ENCODE data around the gene BICRA. TPM values are rescaled to one million over a fixed set of nuclear protein-coding genes. Genes with fewer than 3 reads are reported as not detected.

Gene BICRA
- total and polyA plus RNA-seq, 2 of the 4 experiments (the other 2 are of a cell fraction): 1.8 to 3.5 TPM

DNA sequence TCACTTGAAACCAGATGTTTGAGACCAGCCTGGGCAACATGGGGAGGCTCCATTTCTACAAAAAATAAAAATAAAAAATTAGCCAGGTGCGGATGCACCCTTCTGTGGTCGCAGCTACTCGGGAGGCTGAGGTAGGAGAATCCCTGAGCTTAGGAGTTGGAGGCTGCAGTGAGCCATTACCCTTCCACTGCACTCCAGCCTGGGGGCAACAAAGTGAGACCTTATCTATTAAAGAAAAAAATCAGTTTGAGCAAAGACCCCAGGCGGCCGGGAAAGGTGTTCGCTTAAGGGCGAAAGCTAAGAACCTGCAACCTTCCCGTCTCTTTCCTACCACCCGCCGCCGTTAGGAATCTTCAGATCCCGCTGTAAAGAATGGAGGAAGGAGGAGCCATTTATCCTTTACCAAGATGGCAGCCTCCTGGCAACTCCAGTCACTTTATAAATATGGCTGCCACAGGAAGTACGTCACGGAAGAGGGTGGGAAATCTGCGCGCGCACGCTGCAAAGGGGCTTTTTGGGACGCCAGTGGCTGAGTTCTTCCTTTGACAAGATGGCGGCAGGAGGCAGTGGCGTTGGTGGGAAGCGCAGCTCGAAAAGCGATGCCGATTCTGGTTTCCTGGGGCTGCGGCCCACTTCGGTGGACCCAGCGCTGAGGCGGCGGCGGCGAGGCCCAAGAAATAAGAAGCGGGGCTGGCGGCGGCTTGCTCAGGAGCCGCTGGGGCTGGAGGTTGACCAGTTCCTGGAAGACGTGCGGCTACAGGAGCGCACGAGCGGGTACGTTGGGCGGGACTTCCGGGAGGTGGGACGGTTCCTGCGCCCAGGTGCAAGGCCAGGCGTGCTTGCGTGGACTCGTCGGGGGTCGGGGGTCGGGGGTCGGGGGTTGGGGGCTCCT, 136.3 kb downstream of the BICRA start, which contains the start of gene NOP53:
Gene NOP53, plus strand, starts transcription at position 537 of the 892 bp plus-strand sequence. Its CDS starts 14 bp downstream, at position 551.
- Histone ChIP-seq H3K4me2 (ENCODE audit: low read depth, low read length) (peak within 1 kb of the TSS; percentile 72), H2AK5ac (ENCODE audit: low read depth, low read length) (peak within 1 kb of the TSS; percentile 48; the same call in 1 of the 2 replicates), H2BK15ac (ENCODE audit: low read depth, low read length) (0 out of 3 replicates have a peak within 1 kb of the TSS, but pooled peaks have one; percentile 19), H3K56ac (ENCODE audit: extremely low read depth, insufficient read depth, low read length) (peak within 1 kb of the TSS; percentile 5; the same call in 1 of the 2 replicates), H3K4me1 (ENCODE audit: control insufficient read depth, insufficient read depth, low read length) (peaks cover 9% of the 10 kb centered on the region), H4K91ac (ENCODE audit: insufficient read depth, low read depth, low read length) (peak within 1 kb of the TSS; percentile 36; the same call in 1 of the 2 replicates), H3K14ac (replicated peaks; ENCODE audit: low read depth, low read length) (peak within 1 kb of the TSS; percentile 73), H3K27ac (ENCODE audit: insufficient read depth, low read length) (peak within 1 kb of the TSS; percentile 89), H2BK5ac (ENCODE audit: low read depth, low read length, poor library complexity, severe bottlenecking) (peak within 1 kb of the TSS; percentile 82), H4K20me1 (ENCODE audit: insufficient read depth, low read length) (peaks cover 21% of the 10 kb centered on the region), H2BK120ac (ENCODE audit: low read depth, low read length) (peak within 1 kb of the TSS; percentile 45; the same call in 1 of the 2 replicates), H3K9me1 (ENCODE audit: insufficient read depth, low read length) (no peaks in the 10 kb centered on the region), H2AK9ac (replicated peaks; ENCODE audit: low read depth, low read length, poor library complexity) (peak within 1 kb of the TSS; percentile 88), H3K36me3 (ENCODE audit: control insufficient read depth, insufficient read depth, low read length) (peaks cover 41% of the 10 kb centered on the region), H2AFZ (replicated peaks; ENCODE audit: low read length, poor library complexity) (peak within 1 kb of the TSS; percentile 89), H3K18ac (ENCODE audit: low read depth, low read length) (peak within 1 kb of the TSS; percentile 14; the same call in 1 of the 2 replicates), H3K4ac (ENCODE audit: low read depth, low read length) (peak within 1 kb of the TSS; percentile 66), H3K4me3 (ENCODE audit: insufficient read depth, low read depth, low read length) (peak within 1 kb of the TSS; percentile 72), H2BK20ac (ENCODE audit: low read depth, low read length) (no peak within 1 kb of the TSS), H4K5ac (ENCODE audit: low read depth, low read length) (peak within 1 kb of the TSS; percentile 59; the same call in 1 of the 2 replicates), H3K79me1 (ENCODE audit: low read depth in 1 of 2, low read length in 2 of 2) (peaks cover 30 to 66% of the 10 kb centered on the region in 2 experiments), H3K27me3 (ENCODE audit: control insufficient read depth, insufficient read depth, low read length) (no peaks in the 10 kb centered on the region), H3K9ac (ENCODE audit: low read depth, low read length) (peak within 1 kb of the TSS; percentile 54), H3K9me3 (ENCODE audit: control insufficient read depth, insufficient read depth, low read length) (no peaks in the 10 kb centered on the region), H4K8ac (ENCODE audit: low read depth in 2 of 2, low read length in 2 of 2) (peak within 1 kb of the TSS; percentile 38 to 90; a peak in 3 of 4 replicates), H3K23ac (ENCODE audit: low read depth, low read length) (no peak within 1 kb of the TSS)
- POLR2A ChIA-PET (ENCODE audit: unreplicated experiment): interaction anchor here (0.6 to 1.1 kb wide), 3 partner anchors 11 to 630 kb away, joined by 3 to 4 read pairs (median 4); no protein-coding TSS in a partner anchor
- in situ Hi-C loops (cut with MboI; ENCODE audit: low sequenced_read_pairs): loop anchor here (5.0 kb wide), 1 partner anchor 33 kb away; the partner anchor contains the start of gene EHD2
- ATAC-seq (ENCODE audit: low read depth): peak; percentile 46
- DNase-seq: peak; percentile 96
- 0% methylated on average over 21 of the region's 53 CpGs; no CpG with 5 or more reads in 1 of the 2 experiments for WGBS, 2 experiments (ENCODE audit: extremely low coverage in 2 of 2, insufficient read length in 1 of 2)
- CTCF ChIA-PET: interaction anchor here (0.6 kb wide), 1 partner anchor 21 kb away, joined by 3 read pairs; no protein-coding TSS in a partner anchor
- intact Hi-C loops (cut with micrococcal nuclease): loop anchor here (1.0 kb wide), 1 partner anchor 81 kb away; no protein-coding TSS in a partner anchor
- no TSS peak for BruUV-seq (replicated peaks)
- dilution Hi-C loops (cut with HindIII; ENCODE audit: low sequenced_read_pairs, unreplicated experiment): no loop called here
- TF ChIP-seq, protein P1, sequence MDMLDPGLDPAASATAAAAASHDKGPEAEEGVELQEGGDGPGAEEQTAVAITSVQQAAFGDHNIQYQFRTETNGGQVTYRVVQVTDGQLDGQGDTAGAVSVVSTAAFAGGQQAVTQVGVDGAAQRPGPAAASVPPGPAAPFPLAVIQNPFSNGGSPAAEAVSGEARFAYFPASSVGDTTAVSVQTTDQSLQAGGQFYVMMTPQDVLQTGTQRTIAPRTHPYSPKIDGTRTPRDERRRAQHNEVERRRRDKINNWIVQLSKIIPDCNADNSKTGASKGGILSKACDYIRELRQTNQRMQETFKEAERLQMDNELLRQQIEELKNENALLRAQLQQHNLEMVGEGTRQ (IDR thresholded peaks at IDR 0.05; ENCODE audit: low read depth, low read length): no peak
- peak; percentile 14; the same call in 1 of the 2 replicates for TF ChIP-seq MAZ (IDR thresholded peaks at IDR 0.05; ENCODE audit: borderline replicate concordance, low read depth, low read length)
- TF ChIP-seq CEBPB (IDR thresholded peaks at IDR 0.05; ENCODE audit: low read depth, low read length): no peak
- TF ChIP-seq POLR2A (IDR thresholded peaks at IDR 0.05; ENCODE audit: low read depth, low read length): peak; percentile 90
- no peak for TF ChIP-seq NFE2L2 (IDR thresholded peaks at IDR 0.05; ENCODE audit: low read depth, low read length)
- no peak for TF ChIP-seq SMC3 (IDR thresholded peaks at IDR 0.05; ENCODE audit: low read depth, low read length)
- no peak for TF ChIP-seq FOS (IDR thresholded peaks at IDR 0.05; ENCODE audit: low read depth, low read length)
- TF ChIP-seq MXI1 (IDR thresholded peaks at IDR 0.05; ENCODE audit: borderline replicate concordance, low read depth, low read length): peak; percentile 49; the same call in 1 of the 2 replicates
- no peak for TF ChIP-seq BHLHE40 (IDR thresholded peaks at IDR 0.05; ENCODE audit: low read depth, low read length)
- no peak for TF ChIP-seq MAFK (IDR thresholded peaks at IDR 0.05; ENCODE audit: low read depth, low read length)
- TF ChIP-seq, protein P2, sequence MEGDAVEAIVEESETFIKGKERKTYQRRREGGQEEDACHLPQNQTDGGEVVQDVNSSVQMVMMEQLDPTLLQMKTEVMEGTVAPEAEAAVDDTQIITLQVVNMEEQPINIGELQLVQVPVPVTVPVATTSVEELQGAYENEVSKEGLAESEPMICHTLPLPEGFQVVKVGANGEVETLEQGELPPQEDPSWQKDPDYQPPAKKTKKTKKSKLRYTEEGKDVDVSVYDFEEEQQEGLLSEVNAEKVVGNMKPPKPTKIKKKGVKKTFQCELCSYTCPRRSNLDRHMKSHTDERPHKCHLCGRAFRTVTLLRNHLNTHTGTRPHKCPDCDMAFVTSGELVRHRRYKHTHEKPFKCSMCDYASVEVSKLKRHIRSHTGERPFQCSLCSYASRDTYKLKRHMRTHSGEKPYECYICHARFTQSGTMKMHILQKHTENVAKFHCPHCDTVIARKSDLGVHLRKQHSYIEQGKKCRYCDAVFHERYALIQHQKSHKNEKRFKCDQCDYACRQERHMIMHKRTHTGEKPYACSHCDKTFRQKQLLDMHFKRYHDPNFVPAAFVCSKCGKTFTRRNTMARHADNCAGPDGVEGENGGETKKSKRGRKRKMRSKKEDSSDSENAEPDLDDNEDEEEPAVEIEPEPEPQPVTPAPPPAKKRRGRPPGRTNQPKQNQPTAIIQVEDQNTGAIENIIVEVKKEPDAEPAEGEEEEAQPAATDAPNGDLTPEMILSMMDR (conservative IDR thresholded peaks at IDR 0.05; ENCODE audit: low read depth, low read length): no peak
- TF ChIP-seq RCOR1 (IDR thresholded peaks at IDR 0.05; ENCODE audit: insufficient replicate concordance, low read length): no peak
